SU-DHL-6 (cell line): Measurements from ENCODE around the gene MERTK.
A peak's percentile ranks its signal among the peaks of the same experiment; 100 is the strongest.

Source experiments
- EZH2phosphoT487 ChIP-seq: fragments of 200-600 bp; sonication (generic), shearing (Covaris generic); conservative IDR thresholded peaks from 2 replicates; pipeline ENCODE4 v1.6.1; 2018; ENCODE audit warnings: mild to moderate bottlenecking, antibody characterized with exemption, low read length, moderate library complexity, mixed read lengths
- TF ChIP-seq, protein P1 (sequence below): fragments of 200-600 bp; sonication (generic); IDR thresholded peaks from one replicate; pipeline ENCODE4 v1.5.1; 2017; ENCODE audit warnings: antibody characterized with exemption, mild to moderate bottlenecking, low read length, moderate library complexity; ENCODE audit not compliant: insufficient read depth, poor library complexity, severe bottlenecking

GRCh38 chr2:112048887-112049286, 150.5 kb downstream of the MERTK start:
- TF ChIP-seq, protein P1, sequence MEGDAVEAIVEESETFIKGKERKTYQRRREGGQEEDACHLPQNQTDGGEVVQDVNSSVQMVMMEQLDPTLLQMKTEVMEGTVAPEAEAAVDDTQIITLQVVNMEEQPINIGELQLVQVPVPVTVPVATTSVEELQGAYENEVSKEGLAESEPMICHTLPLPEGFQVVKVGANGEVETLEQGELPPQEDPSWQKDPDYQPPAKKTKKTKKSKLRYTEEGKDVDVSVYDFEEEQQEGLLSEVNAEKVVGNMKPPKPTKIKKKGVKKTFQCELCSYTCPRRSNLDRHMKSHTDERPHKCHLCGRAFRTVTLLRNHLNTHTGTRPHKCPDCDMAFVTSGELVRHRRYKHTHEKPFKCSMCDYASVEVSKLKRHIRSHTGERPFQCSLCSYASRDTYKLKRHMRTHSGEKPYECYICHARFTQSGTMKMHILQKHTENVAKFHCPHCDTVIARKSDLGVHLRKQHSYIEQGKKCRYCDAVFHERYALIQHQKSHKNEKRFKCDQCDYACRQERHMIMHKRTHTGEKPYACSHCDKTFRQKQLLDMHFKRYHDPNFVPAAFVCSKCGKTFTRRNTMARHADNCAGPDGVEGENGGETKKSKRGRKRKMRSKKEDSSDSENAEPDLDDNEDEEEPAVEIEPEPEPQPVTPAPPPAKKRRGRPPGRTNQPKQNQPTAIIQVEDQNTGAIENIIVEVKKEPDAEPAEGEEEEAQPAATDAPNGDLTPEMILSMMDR: peak; percentile 87
- no peak for TF ChIP-seq EZH2phosphoT487
